ENCODE measurements around the gene ECSCR. TPM values are rescaled to one million over a fixed set of nuclear protein-coding genes. Genes with fewer than 3 reads are reported as not detected.

The ECSCR gene
- total and polyA plus RNA-seq, 7 experiments from 2014 or later: 0.19 to 0.73 (median 0.37) TPM; not detected in 3

Other genes with a start within 250 kb of the ECSCR start
- 100 to 1,000 TPM; 219 to 333 (median 274) TPM for gene MATR3, start 169.0 kb downstream of the ECSCR start, total RNA-seq
- gene MATR3, start 169.0 kb downstream of the ECSCR start, polyA plus RNA-seq: 100 to 1,000 TPM; 313 to 379 TPM
- gene PAIP2, start 120.9 kb downstream of the ECSCR start, total RNA-seq: 100 to 1,000 TPM in 3 of 5 experiments, 10 to 100 TPM in 2; 88.8 to 121 (median 106) TPM
- gene PAIP2, start 120.9 kb downstream of the ECSCR start, polyA plus RNA-seq: 100 to 1,000 TPM; 374 to 417 TPM
- 1 to 10 TPM in 1 of 5 experiments, not detected in 4; 4.7 TPM for gene SLC23A1, start 79.4 kb downstream of the ECSCR start, total RNA-seq
- not detected for gene SLC23A1, start 79.4 kb downstream of the ECSCR start, polyA plus RNA-seq
- gene MZB1, start 72.8 kb downstream of the ECSCR start, total RNA-seq: 10 to 100 TPM in 3 of 5 experiments, under 1 TPM in 2; 0.60 to 70.6 (median 12.8) TPM
- gene MZB1, start 72.8 kb downstream of the ECSCR start, polyA plus RNA-seq: under 1 TPM; 0.25 to 0.80 TPM
- gene PROB1, start 67.6 kb downstream of the ECSCR start, total RNA-seq: 1 to 10 TPM in 2 of 5 experiments, under 1 TPM in 3; 0.58 to 4.9 (median 0.97) TPM
- gene PROB1, start 67.6 kb downstream of the ECSCR start, polyA plus RNA-seq: under 1 TPM in 1 of 2 donors, not detected in 1; 0.26 TPM
- gene SPATA24, start 58.7 kb downstream of the ECSCR start, total RNA-seq: 1 to 10 TPM; 4.4 to 7.6 (median 5.8) TPM
- 1 to 10 TPM; 4.6 to 6.6 TPM for gene SPATA24, start 58.7 kb downstream of the ECSCR start, polyA plus RNA-seq
- gene DNAJC18, start 23.2 kb downstream of the ECSCR start, total RNA-seq: 1 to 10 TPM; 2.2 to 9.7 (median 4.9) TPM
- gene DNAJC18, start 23.2 kb downstream of the ECSCR start, polyA plus RNA-seq: 1 to 10 TPM; 3.8 to 6.8 TPM
- under 1 TPM in 3 of 5 experiments, not detected in 2; 0.14 to 0.99 (median 0.27) TPM for gene SMIM33, start 8.3 kb upstream of the ECSCR start, total RNA-seq
- gene SMIM33, start 8.3 kb upstream of the ECSCR start, polyA plus RNA-seq: under 1 TPM; 0.09 to 0.64 TPM
- 100 to 1,000 TPM; 124 to 213 (median 130) TPM for gene STING1, start 20.0 kb upstream of the ECSCR start, total RNA-seq
- 100 to 1,000 TPM in 1 of 2 donors, 10 to 100 TPM in 1; 84.6 to 150 TPM for gene STING1, start 20.0 kb upstream of the ECSCR start, polyA plus RNA-seq
- 100 to 1,000 TPM; 145 to 214 (median 184) TPM for gene UBE2D2, start 98.6 kb upstream of the ECSCR start, total RNA-seq
- 100 to 1,000 TPM; 320 to 343 TPM for gene UBE2D2, start 98.6 kb upstream of the ECSCR start, polyA plus RNA-seq
- 10 to 100 TPM in 1 of 5 experiments, 1 to 10 TPM in 3, under 1 TPM in 1; 0.73 to 21.4 (median 3.5) TPM for gene CXXC5, start 185.6 kb upstream of the ECSCR start, total RNA-seq
- gene CXXC5, start 185.6 kb upstream of the ECSCR start, polyA plus RNA-seq: 1 to 10 TPM; 1.7 to 2.2 TPM

Measured in naive thymus-derived CD4-positive, alpha-beta T cell (primary cell).